Measurements from ENCODE around the gene VSX2. TPM values are rescaled to one million over a fixed set of nuclear protein-coding genes. Genes with fewer than 3 reads are reported as not detected.

VSX2 gene
- not detected for total RNA-seq

DNA sequence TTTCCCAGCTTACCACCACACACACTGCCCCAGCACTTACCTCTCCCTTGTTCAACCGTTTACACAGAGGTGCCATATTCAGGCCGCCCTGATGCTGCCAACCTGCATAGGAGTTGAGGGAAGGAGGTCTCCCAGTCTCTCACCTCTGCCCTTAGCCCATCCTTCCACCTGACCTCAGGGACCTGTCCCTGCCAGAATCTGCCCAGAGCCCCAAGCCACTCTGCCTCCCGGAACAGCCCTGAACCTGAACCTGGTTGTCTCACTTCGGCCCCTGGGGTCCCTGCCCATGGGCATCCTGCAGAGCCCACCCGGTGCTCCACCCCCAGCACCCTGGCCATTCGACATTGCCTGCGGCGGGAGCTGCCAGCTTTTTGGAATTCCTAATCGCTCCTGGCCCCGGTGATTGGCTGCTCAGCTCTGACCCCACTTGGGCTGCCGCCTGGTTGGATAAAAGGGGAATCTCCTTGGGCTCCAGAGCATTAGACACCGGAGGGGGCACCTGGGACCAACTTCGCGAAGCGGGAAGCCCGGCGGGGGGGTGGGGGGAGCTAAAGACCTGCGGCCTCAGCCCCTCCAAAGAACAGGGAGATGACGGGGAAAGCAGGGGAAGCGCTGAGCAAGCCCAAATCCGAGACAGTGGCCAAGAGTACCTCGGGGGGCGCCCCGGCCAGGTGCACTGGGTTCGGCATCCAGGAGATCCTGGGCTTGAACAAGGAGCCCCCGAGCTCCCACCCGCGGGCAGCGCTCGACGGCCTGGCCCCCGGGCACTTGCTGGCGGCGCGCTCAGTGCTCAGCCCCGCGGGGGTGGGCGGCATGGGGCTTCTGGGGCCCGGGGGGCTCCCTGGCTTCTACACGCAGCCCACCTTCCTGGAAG is at the start of gene VSX2:
TSS of gene VSX2 (plus strand) at position 476 of the 874 bp plus-strand sequence. CDS start at position 589, 113 bp downstream.
- peaks cover 30 to 31% (median 31%) of the 10 kb centered on the region in 4 donors for H3K4me1 ChIP-seq
- no peak for DNase-seq (ENCODE audit: extremely low spot score)
- no peak for TF ChIP-seq CTCF (IDR thresholded peaks at IDR 0.05)
- TF ChIP-seq POLR2A (IDR thresholded peaks at IDR 0.05; ENCODE audit: low read depth): no peak
- no peak for TF ChIP-seq POLR2AphosphoS5 (IDR thresholded peaks at IDR 0.05)
- TF ChIP-seq EP300 (IDR thresholded peaks at IDR 0.05): no peak
- H3K4me3 ChIP-seq: peak within 1 kb of the TSS; percentile 40 to 51 (median 44)
- peaks cover 18 to 84% (median 55%) of the 10 kb centered on the region in 4 donors for H3K27me3 ChIP-seq
- intact Hi-C loops (cut with DNase I): no loop called here
- no peak within 1 kb of the TSS for H3K27ac ChIP-seq (replicated peaks in 1 of 4)
- WGBS: 31% methylated on average over 3 of the region's 40 CpGs
- H3K9me3 ChIP-seq: no peaks in the 10 kb centered on the region
- no peaks in the 10 kb centered on the region for H3K36me3 ChIP-seq

DNA sequence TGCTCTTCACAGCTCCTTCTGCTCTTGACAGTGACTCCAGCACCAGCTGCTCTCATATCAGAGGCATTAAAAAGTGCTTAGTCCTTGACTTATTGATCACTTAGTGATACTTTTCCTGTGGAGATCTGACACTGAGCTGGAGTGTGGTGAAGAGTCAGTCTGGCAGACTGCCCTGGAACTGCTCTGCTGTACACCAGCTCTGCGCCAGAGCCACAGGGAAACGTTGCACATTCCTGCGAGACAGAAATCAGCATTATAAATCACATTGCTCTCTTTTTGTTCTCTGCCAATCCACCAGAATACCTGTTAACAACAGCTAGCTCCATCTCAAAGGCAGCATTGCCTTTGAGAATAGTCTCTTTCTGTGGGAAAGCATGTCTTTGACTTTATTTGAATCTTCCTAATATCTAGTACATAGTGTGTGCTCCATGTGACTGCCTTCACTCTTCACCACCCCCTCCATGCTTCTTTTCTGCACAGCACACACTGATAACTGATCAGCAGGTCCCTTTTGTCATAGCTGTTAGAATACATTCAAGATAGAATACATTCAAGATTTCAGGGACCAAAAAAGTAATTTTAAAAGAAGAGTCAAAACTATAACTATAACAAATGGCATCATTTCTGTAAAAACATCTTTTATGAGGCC is 48.2 kb upstream of the VSX2 start:
- TF ChIP-seq POLR2A (IDR thresholded peaks at IDR 0.05; ENCODE audit: low read depth): no peak
- TF ChIP-seq POLR2AphosphoS5 (IDR thresholded peaks at IDR 0.05): no peak
- TF ChIP-seq CTCF (IDR thresholded peaks at IDR 0.05): no peak
- TF ChIP-seq EP300 (IDR thresholded peaks at IDR 0.05): no peak
- Histone ChIP-seq H3K9me3 (no peaks in the 10 kb centered on the region), H3K4me3 (no peak overlapping the region), H3K36me3 (peaks cover 0 to 8% (median 0%) of the 10 kb centered on the region in 4 donors), H3K4me1 (no peaks in the 10 kb centered on the region), H3K27ac (replicated peaks in 1 of 4) (no peak overlapping the region), H3K27me3 (no peaks in the 10 kb centered on the region)
- DNase-seq (ENCODE audit: extremely low spot score): no peak
- WGBS: 69% methylated on average over 3 of the region's 3 CpGs
- intact Hi-C loops (cut with DNase I): no loop called here

GRCh38 chr14:74194506-74195274 is 44.6 kb upstream of the VSX2 start:
- WGBS: 97% methylated on average over 8 of the region's 8 CpGs
- H3K4me1 ChIP-seq: no peaks in the 10 kb centered on the region
- intact Hi-C loops (cut with DNase I): no loop called here
- no peaks in the 10 kb centered on the region for H3K27me3 ChIP-seq
- TF ChIP-seq POLR2A (IDR thresholded peaks at IDR 0.05; ENCODE audit: low read depth) (no peak), CTCF (IDR thresholded peaks at IDR 0.05) (no peak)
- no peak overlapping the region for H3K27ac ChIP-seq (replicated peaks in 1 of 4)
- peaks cover 6 to 20% (median 11%) of the 10 kb centered on the region in 4 donors for H3K36me3 ChIP-seq
- no peak overlapping the region for H3K4me3 ChIP-seq
- no peak for DNase-seq (ENCODE audit: extremely low spot score)
- no peaks in the 10 kb centered on the region for H3K9me3 ChIP-seq

DNA sequence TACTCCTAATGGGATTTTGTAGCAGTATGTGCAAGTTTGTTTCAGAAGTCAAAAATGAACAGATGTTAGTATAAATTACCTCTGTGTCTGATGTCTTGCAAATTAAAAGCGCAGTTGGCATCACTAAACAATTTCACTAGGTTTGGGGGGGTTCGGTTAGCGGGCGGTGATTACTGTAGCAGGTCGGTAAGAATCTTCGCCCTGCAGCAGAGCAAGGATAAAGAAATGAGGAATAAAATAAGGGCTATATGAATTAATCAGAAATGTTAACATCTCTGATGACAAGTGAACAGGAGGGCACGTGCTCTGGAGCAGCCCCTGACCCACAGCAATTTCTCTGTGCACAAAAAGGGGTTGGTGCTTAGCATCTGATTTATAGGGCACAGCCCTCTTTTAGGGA is 43.6 kb upstream of the VSX2 start:
- H3K27me3 ChIP-seq: no peaks in the 10 kb centered on the region
- no peak for DNase-seq (ENCODE audit: extremely low spot score)
- H3K9me3 ChIP-seq: no peaks in the 10 kb centered on the region
- H3K27ac ChIP-seq (replicated peaks in 1 of 4): no peak overlapping the region
- H3K36me3 ChIP-seq: peaks cover 6 to 20% (median 12%) of the 10 kb centered on the region in 4 donors
- no peak for TF ChIP-seq CTCF (IDR thresholded peaks at IDR 0.05)
- no peak for TF ChIP-seq EP300 (IDR thresholded peaks at IDR 0.05)
- TF ChIP-seq POLR2A (IDR thresholded peaks at IDR 0.05; ENCODE audit: low read depth): no peak
- TF ChIP-seq POLR2AphosphoS5 (IDR thresholded peaks at IDR 0.05): no peak
- H3K4me1 ChIP-seq: no peaks in the 10 kb centered on the region
- no peak overlapping the region for H3K4me3 ChIP-seq
- intact Hi-C loops (cut with DNase I): no loop called here
- WGBS: 93% methylated on average over 7 of the region's 7 CpGs

Data from esophagus muscularis mucosa (tissue), 4 donors.